HG03521 (cell line): ENCODE results near the gene LRRN4.

ENCODE experiments used
- ATAC-seq: cut with Tn5 transposase; IDR thresholded peaks from one replicate; pipeline ENCODE4 v1.9.1; 2021; ENCODE audit warnings: mild to moderate bottlenecking, moderate library complexity; ENCODE audit not compliant: unreplicated experiment

Gene LRRN4

GRCh38 chr20:6053776-6054688 lies at the start of gene LRRN4:
Gene LRRN4, minus strand, starts transcription at chr20:6054060. Its CDS starts 1,261 bp downstream, at chr20:6052799.
- no peak for ATAC-seq

DNA sequence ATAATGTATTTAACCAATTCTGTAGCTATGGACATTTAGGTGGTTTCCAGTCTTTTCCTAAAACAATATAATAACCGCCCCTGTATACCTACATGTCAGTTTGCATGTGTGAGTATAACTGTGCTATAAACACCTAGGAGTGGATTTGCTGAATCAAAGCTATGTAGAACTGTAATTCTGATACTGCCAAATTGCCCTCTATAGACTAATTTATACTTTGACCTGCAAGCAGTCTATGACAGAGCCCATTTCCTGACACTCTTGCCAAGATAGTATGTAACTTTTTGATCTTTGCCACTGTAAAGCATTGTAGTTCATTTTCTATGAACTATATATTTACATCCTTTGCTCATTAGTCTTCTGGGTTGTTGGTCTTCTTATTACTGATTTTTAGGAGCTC lies 49.4 kb upstream of the LRRN4 start:
- no peak for ATAC-seq

DNA sequence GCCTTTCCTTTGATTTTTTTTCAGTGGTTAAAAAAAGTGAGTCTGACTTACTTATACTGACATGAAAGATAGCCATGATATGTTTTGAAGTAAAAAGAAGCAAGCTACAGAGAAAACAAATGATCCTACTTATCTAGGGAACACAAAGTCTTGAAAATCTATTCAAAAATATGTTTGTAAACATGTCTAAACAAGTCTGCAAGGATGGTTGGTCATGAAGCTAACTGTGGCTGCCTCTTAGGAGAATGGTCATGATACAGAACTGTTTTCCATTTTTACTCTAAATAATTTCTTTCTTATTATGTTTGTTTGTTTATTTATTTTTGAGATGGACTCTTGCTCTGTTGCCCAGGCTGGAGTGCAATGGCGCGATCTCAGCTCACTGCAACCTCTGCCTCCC lies 47.5 kb upstream of the LRRN4 start:
- no peak for ATAC-seq

DNA sequence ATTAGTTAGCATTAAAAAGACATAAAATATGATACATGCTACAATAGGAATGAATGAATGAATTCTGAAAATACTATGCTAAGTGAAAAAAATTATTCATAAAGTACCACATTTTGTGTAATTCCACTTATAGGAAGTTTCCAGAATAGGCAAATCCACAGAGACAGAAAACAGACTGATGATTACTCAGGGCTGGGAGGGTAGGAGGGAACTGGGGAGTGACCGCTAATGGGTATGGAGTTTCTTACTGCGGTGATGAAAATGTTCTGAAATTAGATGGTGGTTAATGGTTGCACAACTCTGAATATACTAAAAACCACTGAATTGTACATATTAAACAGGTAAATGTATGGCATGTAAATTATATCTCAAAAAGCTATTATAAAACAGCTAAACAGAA lies 46.4 kb upstream of the LRRN4 start:
- ATAC-seq, result no peak

GRCh38 chr20:6099819-6100218 lies 46.0 kb upstream of the LRRN4 start:
- no peak for ATAC-seq

DNA sequence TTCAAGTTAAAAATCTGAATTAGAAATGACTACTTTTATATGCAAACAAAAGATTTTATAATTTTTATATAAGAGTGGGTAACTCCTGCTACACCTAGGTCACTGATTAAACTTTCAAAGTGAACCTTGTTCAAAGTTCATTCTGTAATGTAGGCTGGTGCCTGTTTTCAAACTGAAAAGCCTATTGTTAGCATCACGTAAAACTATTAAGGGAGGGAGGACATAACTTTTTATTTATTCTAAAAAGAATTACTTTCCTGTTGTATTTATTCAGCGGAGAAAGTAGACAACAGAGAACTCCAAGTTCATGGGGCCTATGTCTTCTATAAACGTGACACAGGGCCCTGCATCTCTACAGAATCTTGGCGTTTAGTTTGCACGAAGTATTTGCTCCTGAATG lies 41.5 kb upstream of the LRRN4 start:
- no peak for ATAC-seq

DNA sequence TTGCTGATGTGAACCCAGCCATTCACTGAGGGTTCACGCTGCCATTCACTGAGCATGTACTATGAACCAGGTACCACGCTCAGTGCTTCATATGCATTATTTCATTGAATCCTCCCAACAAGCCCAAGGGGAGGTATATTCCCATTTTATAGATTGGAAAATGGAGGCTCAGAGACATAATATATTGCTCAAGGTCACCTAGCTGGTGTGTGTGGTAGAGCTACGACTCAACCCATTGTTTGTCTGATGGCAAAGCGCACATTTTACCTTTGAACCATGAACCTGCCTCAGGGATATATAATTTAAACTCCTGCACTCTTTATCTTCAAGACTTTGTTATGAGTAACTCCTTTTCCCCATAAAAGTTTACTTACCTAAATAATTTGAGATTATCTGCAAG lies 40.7 kb upstream of the LRRN4 start:
- ATAC-seq, result no peak

DNA sequence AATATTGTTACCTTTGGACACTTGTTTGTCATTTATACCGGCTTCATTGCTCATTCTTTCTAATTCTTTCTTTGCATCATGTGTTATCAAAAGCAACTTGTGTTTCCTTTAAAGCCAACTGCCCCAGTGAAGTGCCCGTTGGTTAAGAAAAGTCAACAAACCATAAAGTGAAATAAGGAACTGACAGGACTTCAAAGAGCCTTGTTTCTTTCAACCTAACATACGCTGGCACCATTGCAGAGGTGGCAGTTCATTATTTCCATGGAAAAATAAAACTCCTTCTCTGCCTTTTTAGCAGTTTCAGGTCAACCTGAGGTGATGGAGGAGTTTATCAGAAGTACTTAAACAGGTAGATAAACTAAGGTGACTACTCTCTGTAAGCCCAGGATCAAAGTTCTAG lies 40.2 kb upstream of the LRRN4 start:
- no peak for ATAC-seq

- ATAC-seq, result no peak
Observed at GRCh38 chr20:6091661-6092060, 37.8 kb upstream of the LRRN4 start.

- ATAC-seq, result no peak
Observed at GRCh38 chr20:6086868-6087267, 33.0 kb upstream of the LRRN4 start.

GRCh38 chr20:6083926-6084325 lies 30.1 kb upstream of the LRRN4 start:
- no peak for ATAC-seq

DNA sequence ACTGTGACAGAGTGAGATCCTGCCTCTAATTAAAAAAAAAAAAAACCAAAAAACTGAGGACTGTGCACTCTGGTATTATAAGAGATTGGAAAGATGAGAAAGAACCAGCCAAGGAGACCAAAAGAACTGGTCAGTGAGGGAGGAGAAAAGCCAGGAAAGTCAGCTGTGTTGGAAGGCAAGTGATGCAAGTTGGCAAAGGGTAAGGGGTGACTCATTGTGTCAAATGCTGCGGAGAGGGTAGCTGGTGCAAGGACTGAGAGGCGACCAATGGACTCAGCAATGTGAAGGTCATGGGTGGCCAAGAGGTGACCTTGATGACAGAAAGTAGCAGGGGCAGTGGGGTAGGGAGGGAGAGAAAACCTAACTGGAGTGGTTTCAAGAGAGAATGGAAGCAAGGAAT lies 27.4 kb upstream of the LRRN4 start:
- no peak for ATAC-seq

GRCh38 chr20:6079016-6079415 lies 25.2 kb upstream of the LRRN4 start:
- ATAC-seq, result no peak

GRCh38 chr20:6075428-6076219 lies 21.8 kb upstream of the LRRN4 start:
- no peak for ATAC-seq

DNA sequence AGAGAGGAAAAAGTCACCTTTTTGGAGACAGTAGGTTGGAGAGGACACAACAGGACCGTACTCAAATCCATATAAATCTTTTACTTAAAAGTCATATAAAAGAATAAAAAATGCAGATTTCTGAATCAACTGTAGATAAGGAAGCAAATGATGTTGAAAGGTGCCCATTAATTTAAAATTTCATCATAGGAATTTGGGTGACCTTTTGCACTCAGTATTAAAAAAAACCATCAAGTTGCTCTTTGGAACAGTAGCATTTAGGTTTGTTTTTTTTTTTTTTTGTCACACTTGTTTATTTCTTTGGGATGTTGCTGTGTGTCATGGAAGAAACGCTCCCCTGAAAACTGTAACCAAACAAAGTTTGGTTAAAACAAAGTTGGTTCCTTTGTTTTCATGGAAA lies 20.9 kb upstream of the LRRN4 start:
- no peak for ATAC-seq

DNA sequence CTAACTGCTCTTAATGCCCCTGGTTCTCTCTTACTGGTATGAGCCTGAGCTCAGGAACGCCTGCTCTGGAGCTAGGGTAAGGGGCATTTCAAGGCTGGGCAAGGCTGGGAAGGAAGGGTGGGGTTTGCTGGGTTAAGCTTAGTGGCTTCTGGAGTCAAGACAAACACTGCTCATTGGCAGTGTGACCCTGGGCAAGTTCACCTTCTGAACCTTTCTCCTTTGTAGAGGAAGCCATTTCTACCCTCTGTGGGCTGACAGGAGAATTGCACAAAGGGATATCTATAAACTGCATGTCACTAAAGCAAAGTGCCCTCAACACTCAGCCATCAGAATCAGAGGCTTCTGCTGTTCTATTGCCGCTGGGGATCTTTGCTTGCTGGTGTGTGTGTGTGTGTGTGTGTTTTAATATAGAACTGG lies 20.3 kb upstream of the LRRN4 start:
- no peak for ATAC-seq

GRCh38 chr20:6070829-6071695 lies 17.2 kb upstream of the LRRN4 start:
- ATAC-seq, result no peak

DNA sequence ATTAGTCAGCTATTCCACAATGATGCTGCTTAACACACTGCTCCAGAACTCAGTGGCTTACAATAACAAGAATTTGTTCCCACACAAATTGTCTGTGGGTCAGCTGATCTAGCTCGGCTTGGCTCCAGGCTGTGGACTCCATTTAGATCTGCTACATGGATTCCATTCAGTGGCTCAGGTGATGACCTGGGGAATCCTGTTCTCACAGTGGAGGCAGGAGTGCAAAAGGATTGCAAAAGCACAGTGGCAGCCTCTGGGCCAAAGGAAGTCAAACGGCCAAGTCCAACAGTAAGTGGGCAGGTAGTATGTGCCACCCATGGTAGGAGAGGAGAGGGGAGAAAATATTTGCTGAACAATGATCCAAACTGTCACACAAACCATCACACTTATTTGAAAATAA lies 15.8 kb upstream of the LRRN4 start:
- no peak for ATAC-seq

DNA sequence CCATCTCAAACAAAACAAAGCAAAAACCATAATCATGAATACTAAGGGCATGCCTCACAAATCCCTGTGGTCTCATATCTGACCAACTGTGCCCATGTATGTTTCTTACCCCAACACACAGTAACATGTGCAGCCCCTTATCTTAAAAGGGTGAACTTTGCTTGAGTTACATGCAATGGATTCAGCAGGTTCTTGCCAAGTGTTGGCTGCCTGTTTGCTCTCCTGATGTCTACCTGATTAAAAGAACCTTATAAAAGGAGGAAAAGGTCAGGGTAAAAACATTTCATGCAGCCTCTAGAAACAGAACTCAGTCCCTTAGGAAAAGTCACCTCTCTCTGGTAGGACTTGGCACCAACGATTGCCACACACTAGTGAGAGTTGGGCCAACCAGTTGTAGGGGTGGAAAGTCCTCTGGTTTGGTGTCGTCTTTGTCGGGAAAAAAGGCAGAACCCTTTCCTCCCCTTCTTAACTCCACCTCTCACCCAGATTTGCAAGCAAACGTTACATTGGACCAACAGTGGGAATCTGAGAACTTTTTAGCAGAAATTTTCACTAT lies 14.0 kb upstream of the LRRN4 start:
- ATAC-seq, result no peak

GRCh38 chr20:6066582-6066981 lies 12.7 kb upstream of the LRRN4 start:
- no peak for ATAC-seq

- no peak for ATAC-seq
Observed at GRCh38 chr20:6061544-6061943, 7.7 kb upstream of the LRRN4 start.
